OCI-LY1 (cell line): ENCODE data around the gene MCEMP1.

Source experiments
- H2AFZ ChIP-seq: fragments of 200-600 bp; sonication (generic), shearing (Covaris generic); 2 replicates; pipeline ENCODE4 v1.6.0; 2014; ENCODE audit warnings: antibody characterized with exemption, mild to moderate bottlenecking, low read length
- H3F3A ChIP-seq: fragments of 200-600 bp; sonication (generic), shearing (Covaris generic); 2 replicates; pipeline ENCODE4 v1.6.0; 2014; ENCODE audit warnings: mild to moderate bottlenecking, antibody characterized with exemption, low read length, moderate library complexity; ENCODE audit not compliant: insufficient read depth
- H3K27ac ChIP-seq: fragments of 200-600 bp; sonication (generic); 2 replicates; pipeline ENCODE4 v1.5.1; 2014; ENCODE audit warnings: low read length, mixed run types, mild to moderate bottlenecking, low read depth; ENCODE audit not compliant: poor library complexity, severe bottlenecking
- H3K27me3 ChIP-seq: fragments of 200-600 bp; sonication (generic); 2 replicates; pipeline ENCODE4 v1.6.0; 2014; ENCODE audit warnings: antibody characterized with exemption, mild to moderate bottlenecking, low read length, moderate library complexity; ENCODE audit not compliant: insufficient read depth
- H3K36me3 ChIP-seq: fragments of 200-600 bp; sonication (generic); 2 replicates; pipeline ENCODE4 v1.6.1; 2014; ENCODE audit warnings: mild to moderate bottlenecking, antibody characterized with exemption, low read length, moderate library complexity, mixed read lengths; ENCODE audit not compliant: insufficient read depth
- H3K4me1 ChIP-seq: fragments of 200-600 bp; sonication (generic); 2 replicates; pipeline ENCODE4 v1.5.1; 2014; ENCODE audit warnings: mild to moderate bottlenecking, low read length, moderate library complexity; ENCODE audit not compliant: insufficient read depth, severe bottlenecking
- H3K4me2 ChIP-seq: fragments of 200-600 bp; sonication (generic), shearing (Covaris generic); 2 replicates; pipeline ENCODE4 v1.6.1; 2014; ENCODE audit warnings: low read length
- H3K4me3 ChIP-seq: fragments of 200-600 bp; sonication (generic); 2 replicates; pipeline ENCODE4 v1.5.1; 2014; ENCODE audit warnings: low read length, low read depth, mild to moderate bottlenecking, mixed read lengths; ENCODE audit not compliant: poor library complexity, severe bottlenecking
- H3K79me2 ChIP-seq: fragments of 200-600 bp; shearing (Covaris generic); 2 replicates; pipeline ENCODE4 v1.6.1; 2016; ENCODE audit warnings: mixed run types, low read length, mixed read lengths; ENCODE audit not compliant: insufficient read depth
- H3K9ac ChIP-seq: fragments of 200-600 bp; sonication (generic), shearing (Covaris generic); 2 replicates; pipeline ENCODE4 v1.6.1; 2014; ENCODE audit warnings: mild to moderate bottlenecking, low read length, mixed read lengths
- H3K9me2 ChIP-seq: fragments of 200-600 bp; sonication (generic), shearing (Covaris generic); 2 replicates; pipeline ENCODE4 v1.6.1; 2014; ENCODE audit warnings: low read depth, mild to moderate bottlenecking, low read length, mixed read lengths
- H3K9me3 ChIP-seq: fragments of 200-600 bp; shearing (Covaris generic); 2 replicates; pipeline ENCODE4 v1.6.1; 2014; ENCODE audit warnings: low read length, mixed read lengths
- H4K20me1 ChIP-seq: fragments of 200-600 bp; sonication (generic), shearing (Covaris generic); 2 replicates; pipeline ENCODE4 v1.6.0; 2016; ENCODE audit warnings: mild to moderate bottlenecking, low read length; ENCODE audit not compliant: insufficient read depth
- CTCF ChIP-seq: fragments of 200-600 bp; sonication (generic), shearing (Covaris generic); IDR thresholded peaks from 2 replicates; pipeline ENCODE4 v1.5.1; 2017; ENCODE audit warnings: mild to moderate bottlenecking, antibody characterized with exemption, low read length, moderate library complexity, mixed read lengths
- EZH2 ChIP-seq: fragments of 200-600 bp; sonication (generic), shearing (Covaris generic); IDR thresholded peaks from 2 replicates; pipeline ENCODE4 v1.8.0; 2017; ENCODE audit warnings: borderline replicate concordance, mixed run types, mild to moderate bottlenecking, antibody characterized with exemption, low read length, moderate library complexity, mixed read lengths

The MCEMP1 gene

DNA sequence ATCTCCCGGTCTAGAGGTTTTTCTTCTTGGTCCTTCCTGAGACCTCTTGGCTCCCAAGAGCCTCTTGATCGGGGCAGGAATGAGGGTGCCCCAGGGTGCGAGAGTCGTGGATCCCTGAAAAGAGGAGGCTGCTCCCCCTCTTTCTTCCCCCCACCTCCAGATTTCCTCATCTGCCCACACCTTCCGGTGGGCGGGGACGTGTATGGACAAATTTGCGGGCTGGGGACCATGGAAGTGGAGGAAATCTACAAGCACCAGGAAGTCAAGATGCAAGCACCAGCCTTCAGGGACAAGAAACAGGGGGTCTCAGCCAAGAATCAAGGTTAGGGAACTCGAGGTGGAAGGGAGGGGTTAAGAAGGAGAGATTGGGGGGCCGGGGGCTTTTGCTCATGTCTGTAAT lies at the start of gene MCEMP1:
Gene MCEMP1, plus strand, starts transcription at position 237 of the 400 bp plus-strand sequence. Its CDS starts 31 bp downstream, at position 268.
- Histone ChIP-seq H3K9me2 (no peaks in the 10 kb centered on the region), H3K27ac (no peak within 1 kb of the TSS), H2AFZ (no peak within 1 kb of the TSS), H3F3A (no peaks in the 10 kb centered on the region), H3K4me3 (no peak within 1 kb of the TSS), H4K20me1 (no peaks in the 10 kb centered on the region), H3K9ac (no peak within 1 kb of the TSS), H3K4me2 (no peak within 1 kb of the TSS), H3K27me3 (peaks cover under 1% of the 10 kb centered on the region; the same call in 1 of the 2 replicates), H3K79me2 (no peaks in the 10 kb centered on the region), H3K4me1 (peaks cover 21% of the 10 kb centered on the region), H3K36me3 (peaks cover under 1% of the 10 kb centered on the region), H3K9me3 (no peaks in the 10 kb centered on the region)
- TF ChIP-seq EZH2 (no peak), CTCF (no peak)

DNA sequence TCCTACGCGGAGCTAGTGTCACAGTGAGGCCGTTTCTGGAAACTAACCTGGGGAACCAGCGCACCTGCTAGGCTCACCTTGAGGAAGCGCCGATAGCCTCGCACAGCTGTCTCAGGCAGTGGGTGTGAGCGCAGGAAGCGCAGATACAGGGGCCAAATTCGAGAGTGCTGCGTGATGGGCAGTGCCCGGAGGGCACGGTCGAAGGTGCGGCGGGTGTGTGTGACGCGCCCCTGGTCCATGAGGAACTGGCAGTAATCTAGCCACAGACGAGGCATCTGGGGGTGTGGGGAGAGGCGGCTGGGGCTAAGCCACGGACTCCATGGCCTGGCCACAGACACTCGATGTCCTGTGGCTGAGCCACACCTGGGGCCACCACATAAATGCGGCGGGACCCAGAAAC lies 49.7 kb upstream of the MCEMP1 start:
- peaks cover 23% of the 10 kb centered on the region for H3K4me1 ChIP-seq
- H2AFZ ChIP-seq: no peak overlapping the region
- H3K27ac ChIP-seq: no peak overlapping the region
- H3K4me3 ChIP-seq: no peak overlapping the region
- peaks cover 27% of the 10 kb centered on the region for H3K79me2 ChIP-seq
- no peaks in the 10 kb centered on the region for H3K9me2 ChIP-seq
- H3K36me3 ChIP-seq: peaks cover 33% of the 10 kb centered on the region
- H3K27me3 ChIP-seq: no peaks in the 10 kb centered on the region
- TF ChIP-seq EZH2 (no peak), CTCF (no peak)
- H3K4me2 ChIP-seq: no peak overlapping the region
- no peaks in the 10 kb centered on the region for H3F3A ChIP-seq
- no peak overlapping the region for H3K9ac ChIP-seq
- no peaks in the 10 kb centered on the region for H3K9me3 ChIP-seq
- no peaks in the 10 kb centered on the region for H4K20me1 ChIP-seq

GRCh38 chr19:7628589-7629311 lies 48.1 kb upstream of the MCEMP1 start:
- Histone ChIP-seq H3K4me2 (peak overlapping the region; percentile 97), H3K79me2 (peaks cover 27% of the 10 kb centered on the region), H3K4me1 (peaks cover 23% of the 10 kb centered on the region), H3K9ac (peak overlapping the region; percentile 94), H3F3A (no peaks in the 10 kb centered on the region), H3K36me3 (peaks cover 22% of the 10 kb centered on the region), H2AFZ (no peak overlapping the region), H3K9me3 (no peaks in the 10 kb centered on the region), H3K27me3 (no peaks in the 10 kb centered on the region), H3K9me2 (no peaks in the 10 kb centered on the region), H3K27ac (no peak overlapping the region), H3K4me3 (peak overlapping the region; percentile 94), H4K20me1 (no peaks in the 10 kb centered on the region)
- TF ChIP-seq EZH2 (no peak), CTCF (no peak)
